Fibroblast of lung (primary cell): ENCODE results near the gene MTMR1. TPM values are rescaled to one million over a fixed set of nuclear protein-coding genes. Genes with fewer than 3 reads are reported as not detected.

Experiments
- DNase-seq, 2 donors: peaks; one replicate each; pipeline versions ENCODE4 v3.0.0 to v3.0.0-alpha.2; 2010; ENCODE audit warnings: low read depth in 2 of 2
- H2AFZ ChIP-seq: 2 replicates; pipeline ENCODE4 v1.5.1; 2012; ENCODE audit warnings: low read length, control low read depth, inconsistent platforms
- H3K27ac ChIP-seq: 2 replicates; pipeline ENCODE4 v1.5.1; 2011; ENCODE audit warnings: low read length, control low read depth; ENCODE audit not compliant: insufficient read depth
- H3K27me3 ChIP-seq: 2 replicates; pipeline ENCODE4 v1.5.1; 2011; ENCODE audit warnings: mild to moderate bottlenecking, low read length; ENCODE audit not compliant: control insufficient read depth, insufficient read depth
- H3K36me3 ChIP-seq: 2 replicates; pipeline ENCODE4 v1.5.1; 2011; ENCODE audit warnings: low read length; ENCODE audit not compliant: control insufficient read depth, insufficient read depth
- H3K4me1 ChIP-seq: 2 replicates; pipeline ENCODE4 v1.5.1; 2011; ENCODE audit warnings: low read length; ENCODE audit not compliant: control insufficient read depth, insufficient read depth; ENCODE audit errors: extremely low read depth
- H3K4me2 ChIP-seq: 2 replicates; pipeline ENCODE4 v1.5.1; 2011; ENCODE audit warnings: low read length, control low read depth; ENCODE audit not compliant: insufficient read depth; ENCODE audit errors: extremely low read depth
- H3K4me3 ChIP-seq, 4 experiments: fragments of 200-600 bp in 1 of 4; sonication (generic) in 1 of 4; replicated peaks in 1 of 4; 2 replicates each; pipeline ENCODE4 v1.5.1; 2011 to 2016; ENCODE audit warnings: low read length in 4 of 4, low read depth in 3 of 4, mild to moderate bottlenecking in 3 of 4, control low read depth in 2 of 4, inconsistent platforms in 1 of 4, mixed read lengths in 1 of 4; ENCODE audit not compliant: insufficient read depth in 1 of 4; ENCODE audit errors: control extremely low read depth in 1 of 4
- H3K79me2 ChIP-seq: 2 replicates; pipeline ENCODE4 v1.5.1; 2012; ENCODE audit warnings: mild to moderate bottlenecking, low read length, inconsistent platforms; ENCODE audit not compliant: control insufficient read depth, insufficient read depth
- H3K9ac ChIP-seq: 2 replicates; pipeline ENCODE4 v1.5.1; 2011; ENCODE audit warnings: mild to moderate bottlenecking, low read length, control low read depth; ENCODE audit not compliant: insufficient read depth
- H3K9me3 ChIP-seq: 2 replicates; pipeline ENCODE4 v1.5.1; 2012; ENCODE audit warnings: low read depth, low read length; ENCODE audit not compliant: control insufficient read depth, insufficient read depth
- H4K20me1 ChIP-seq: 2 replicates; pipeline ENCODE4 v1.5.1; 2011; ENCODE audit warnings: low read length; ENCODE audit not compliant: control insufficient read depth, insufficient read depth; ENCODE audit errors: extremely low read depth
- EZH2 ChIP-seq: IDR thresholded peaks from 2 replicates; pipeline ENCODE4 v1.5.1; 2012; ENCODE audit warnings: low read length, control low read depth, mild to moderate bottlenecking; ENCODE audit errors: missing control alignments
- polyA plus RNA-seq, 2 donors: library from polyadenylated mRNA; depleted of rRNA in 1 of 2; stranded (reverse) in 1 of 2; unstranded in 1 of 2; fragments of >200 nt; gene quantifications; 2 replicates each; pipeline ENCODE4 v1.2.1, GENCODE V29; 2011 to 2012; ENCODE audit warnings: missing spikeins in 1 of 2
- total RNA-seq: library from RNA; depleted of rRNA; stranded (reverse); fragments of >200 nt; gene quantifications from 2 replicates; pipeline ENCODE4 v1.2.1, GENCODE V29; 2014
- TF ChIP-seq, protein P1 (sequence below), 2 donors: IDR thresholded peaks in 1 of 2; conservative IDR thresholded peaks in 1 of 2; 1 replicate in 1 of 2; 2 replicates in 1 of 2; pipeline ENCODE4 v1.5.1; 2011 to 2012; ENCODE audit warnings: low read length in 2 of 2, control low read depth in 1 of 2, inconsistent platforms in 1 of 2, low read depth in 1 of 2, mild to moderate bottlenecking in 1 of 2

Gene MTMR1
- total and polyA plus RNA-seq, 2 donors (not counting 1 experiment from before 2014, with no cell fraction given): 22.3 to 28.1 TPM

DNA sequence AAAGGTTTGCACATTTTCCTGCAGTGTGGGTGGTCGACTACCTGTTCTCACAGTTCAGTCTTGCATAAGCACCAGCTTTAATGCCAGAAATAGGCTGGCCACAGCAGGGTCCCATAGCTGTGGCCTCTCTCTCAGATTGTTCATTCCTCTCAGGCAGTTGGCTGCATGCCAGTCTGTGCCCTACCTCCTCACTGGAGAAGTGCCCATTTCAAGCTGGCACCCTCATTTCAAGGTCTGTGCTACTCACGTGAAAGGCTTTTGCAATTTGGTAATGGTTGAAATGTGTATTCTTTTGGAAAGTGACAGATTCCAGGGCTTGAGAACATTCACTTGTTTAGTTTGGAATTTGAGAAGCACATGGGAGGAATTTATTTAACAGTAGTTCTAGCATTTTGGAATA, 28.9 kb upstream of the MTMR1 start:
- H3K36me3 ChIP-seq: no peaks in the 10 kb centered on the region
- no peak for DNase-seq
- no peaks in the 10 kb centered on the region for H3K9me3 ChIP-seq
- H4K20me1 ChIP-seq: no peaks in the 10 kb centered on the region
- no peak for TF ChIP-seq EZH2
- TF ChIP-seq, protein P1, sequence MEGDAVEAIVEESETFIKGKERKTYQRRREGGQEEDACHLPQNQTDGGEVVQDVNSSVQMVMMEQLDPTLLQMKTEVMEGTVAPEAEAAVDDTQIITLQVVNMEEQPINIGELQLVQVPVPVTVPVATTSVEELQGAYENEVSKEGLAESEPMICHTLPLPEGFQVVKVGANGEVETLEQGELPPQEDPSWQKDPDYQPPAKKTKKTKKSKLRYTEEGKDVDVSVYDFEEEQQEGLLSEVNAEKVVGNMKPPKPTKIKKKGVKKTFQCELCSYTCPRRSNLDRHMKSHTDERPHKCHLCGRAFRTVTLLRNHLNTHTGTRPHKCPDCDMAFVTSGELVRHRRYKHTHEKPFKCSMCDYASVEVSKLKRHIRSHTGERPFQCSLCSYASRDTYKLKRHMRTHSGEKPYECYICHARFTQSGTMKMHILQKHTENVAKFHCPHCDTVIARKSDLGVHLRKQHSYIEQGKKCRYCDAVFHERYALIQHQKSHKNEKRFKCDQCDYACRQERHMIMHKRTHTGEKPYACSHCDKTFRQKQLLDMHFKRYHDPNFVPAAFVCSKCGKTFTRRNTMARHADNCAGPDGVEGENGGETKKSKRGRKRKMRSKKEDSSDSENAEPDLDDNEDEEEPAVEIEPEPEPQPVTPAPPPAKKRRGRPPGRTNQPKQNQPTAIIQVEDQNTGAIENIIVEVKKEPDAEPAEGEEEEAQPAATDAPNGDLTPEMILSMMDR (conservative IDR thresholded peaks at IDR 0.05 in 1 of 2, IDR thresholded peaks at IDR 0.05 in 1 of 2; ENCODE audit: low read depth in 1 of 2, low read length in 2 of 2): no peak
- no peaks in the 10 kb centered on the region for H3K4me1 ChIP-seq
- no peak overlapping the region for H3K4me2 ChIP-seq
- no peak overlapping the region for H2AFZ ChIP-seq
- no peaks in the 10 kb centered on the region for H3K27me3 ChIP-seq
- no peak overlapping the region for H3K4me3 ChIP-seq
- H3K27ac ChIP-seq: no peak overlapping the region
- no peaks in the 10 kb centered on the region for H3K79me2 ChIP-seq
- H3K9ac ChIP-seq: no peak overlapping the region

DNA sequence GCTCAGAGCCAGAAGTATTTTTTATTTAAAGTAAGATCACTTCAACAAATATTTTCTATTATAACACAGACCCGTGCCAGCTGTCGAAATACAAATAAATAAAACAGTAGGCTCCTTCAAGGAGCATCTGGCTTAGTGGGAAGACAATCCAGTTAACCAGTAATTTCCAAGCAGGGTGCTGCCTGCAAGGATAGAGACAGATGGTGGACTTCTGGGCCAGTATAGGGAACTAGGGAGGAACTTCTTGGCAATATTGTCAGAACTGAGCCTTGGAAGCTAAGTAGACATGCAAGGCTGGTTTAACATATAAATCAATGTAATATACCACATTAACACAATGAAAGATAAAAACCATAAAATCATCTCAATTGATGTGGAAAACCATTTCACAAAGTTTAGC, 17.0 kb upstream of the MTMR1 start:
- DNase-seq: no peak
- no peaks in the 10 kb centered on the region for H3K9me3 ChIP-seq

DNA sequence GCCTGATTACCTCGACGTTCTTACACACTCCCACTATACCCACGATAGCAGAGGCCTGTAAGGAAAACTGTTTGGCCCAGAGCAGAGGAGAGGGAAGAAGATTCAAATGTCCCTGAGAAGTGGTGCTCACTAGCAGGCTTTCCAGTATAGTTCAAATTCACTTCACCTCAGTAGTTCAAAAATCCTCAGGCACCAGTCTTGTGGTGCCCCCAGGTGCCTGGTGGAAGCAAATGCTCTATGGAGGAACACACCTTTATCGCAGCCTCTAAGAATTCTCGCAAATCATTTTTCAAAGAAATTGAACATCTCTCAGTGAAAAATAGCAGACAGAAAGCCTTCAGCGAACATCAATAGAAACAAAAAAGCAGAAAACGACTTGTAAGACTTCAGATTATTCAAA, 12.2 kb upstream of the MTMR1 start:
- Histone ChIP-seq H3K27me3 (no peaks in the 10 kb centered on the region), H3K27ac (no peak overlapping the region), H3K4me3 (no peak overlapping the region), H2AFZ (no peak overlapping the region), H3K36me3 (no peaks in the 10 kb centered on the region), H3K4me1 (no peaks in the 10 kb centered on the region), H3K9me3 (no peaks in the 10 kb centered on the region), H3K4me2 (no peak overlapping the region), H3K79me2 (no peaks in the 10 kb centered on the region), H4K20me1 (no peaks in the 10 kb centered on the region), H3K9ac (no peak overlapping the region)
- peak; percentile 22 to 28 for DNase-seq
- TF ChIP-seq EZH2: no peak
- TF ChIP-seq, protein P1 (conservative IDR thresholded peaks at IDR 0.05 in 1 of 2, IDR thresholded peaks at IDR 0.05 in 1 of 2; ENCODE audit: low read depth in 1 of 2, low read length in 2 of 2): peak in 1 of 2 donors; percentile 29

More for the DNA sequence above, 17.0 kb upstream of the MTMR1 start:
- Histone ChIP-seq H3K4me1 (no peaks in the 10 kb centered on the region), H3K4me3 (no peak overlapping the region), H2AFZ (no peak overlapping the region), H4K20me1 (no peaks in the 10 kb centered on the region), H3K9ac (no peak overlapping the region), H3K36me3 (no peaks in the 10 kb centered on the region), H3K27me3 (no peaks in the 10 kb centered on the region), H3K27ac (no peak overlapping the region), H3K4me2 (no peak overlapping the region), H3K79me2 (no peaks in the 10 kb centered on the region)
- TF ChIP-seq, protein P1 (conservative IDR thresholded peaks at IDR 0.05 in 1 of 2, IDR thresholded peaks at IDR 0.05 in 1 of 2; ENCODE audit: low read depth in 1 of 2, low read length in 2 of 2): no peak
- no peak for TF ChIP-seq EZH2
